ENCODE data around the gene NOS2.
"Not testable (repeated sequence)": the region's sequence is repeated elsewhere in the genome, so short reads cannot be mapped to it uniquely, and the experiment has no call there.

The NOS2 gene

DNA sequence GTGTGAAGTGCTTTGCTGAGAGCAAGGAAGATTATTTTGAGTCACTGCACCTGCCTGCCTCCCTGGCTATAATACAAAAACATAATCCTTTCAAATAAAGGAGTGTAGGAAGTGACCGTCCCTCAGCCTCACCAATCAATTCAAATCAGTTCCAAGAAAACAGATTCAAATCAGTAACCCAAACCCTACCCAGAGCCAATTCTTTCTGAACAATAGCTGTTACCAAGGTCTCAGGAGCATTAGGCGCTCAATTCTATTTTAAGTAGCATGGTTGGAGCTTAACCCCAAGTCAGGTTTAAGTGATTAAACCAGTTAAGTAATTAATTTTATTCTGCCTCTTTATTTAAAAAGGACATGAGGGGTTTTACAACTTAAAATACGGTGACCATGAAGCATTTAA is 38.3 kb upstream of the NOS2 start:
- not testable (repeated sequence) for DNase-seq (ENCODE audit: low read depth)

DNA sequence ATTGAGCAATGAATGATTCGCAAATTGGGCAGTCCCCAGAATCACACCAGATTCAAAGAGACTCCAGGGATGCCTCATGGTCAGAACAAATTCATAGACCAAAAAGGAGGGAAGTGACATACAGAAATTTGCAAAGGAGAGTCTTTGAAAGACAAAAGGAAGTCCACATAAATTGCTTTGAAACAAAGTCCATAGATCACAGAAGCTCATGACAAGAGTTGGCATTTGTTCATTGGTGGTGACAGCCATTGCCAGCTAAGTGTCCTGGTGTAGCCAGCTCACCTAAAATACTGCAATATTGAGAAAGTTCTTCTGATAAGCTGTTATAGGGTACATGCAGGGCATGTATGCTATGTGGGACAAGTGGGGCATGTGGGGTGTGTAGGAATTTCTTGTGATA is 37.4 kb upstream of the NOS2 start:
- DNase-seq (ENCODE audit: low read depth); H3K4me3 ChIP-seq (ENCODE audit: control insufficient read depth, low read depth, low read length): not testable (repeated sequence)

More for the DNA sequence above, 38.3 kb upstream of the NOS2 start:
- H3K4me3 ChIP-seq (ENCODE audit: control insufficient read depth, low read depth, low read length), result not testable (repeated sequence)

DNA sequence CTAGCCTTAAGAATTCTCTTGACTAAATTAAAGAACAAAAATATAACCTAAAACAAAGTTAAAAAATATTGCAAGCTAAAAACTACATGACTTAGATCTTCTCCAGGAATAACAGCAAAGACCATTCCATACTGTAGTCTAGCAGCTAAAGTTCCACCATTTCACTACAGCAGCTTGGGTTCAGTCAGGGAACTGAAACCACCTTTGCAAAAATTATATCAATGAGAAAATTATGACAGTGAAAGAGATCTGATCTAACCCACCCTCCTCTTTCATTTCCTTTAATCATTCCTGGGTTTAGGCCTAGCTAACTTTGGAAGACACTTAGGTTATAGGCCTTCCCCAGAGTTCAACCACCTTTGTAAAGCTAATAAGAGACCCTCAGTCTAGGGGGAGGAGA is 36.3 kb upstream of the NOS2 start:
- TF ChIP-seq, protein P1, sequence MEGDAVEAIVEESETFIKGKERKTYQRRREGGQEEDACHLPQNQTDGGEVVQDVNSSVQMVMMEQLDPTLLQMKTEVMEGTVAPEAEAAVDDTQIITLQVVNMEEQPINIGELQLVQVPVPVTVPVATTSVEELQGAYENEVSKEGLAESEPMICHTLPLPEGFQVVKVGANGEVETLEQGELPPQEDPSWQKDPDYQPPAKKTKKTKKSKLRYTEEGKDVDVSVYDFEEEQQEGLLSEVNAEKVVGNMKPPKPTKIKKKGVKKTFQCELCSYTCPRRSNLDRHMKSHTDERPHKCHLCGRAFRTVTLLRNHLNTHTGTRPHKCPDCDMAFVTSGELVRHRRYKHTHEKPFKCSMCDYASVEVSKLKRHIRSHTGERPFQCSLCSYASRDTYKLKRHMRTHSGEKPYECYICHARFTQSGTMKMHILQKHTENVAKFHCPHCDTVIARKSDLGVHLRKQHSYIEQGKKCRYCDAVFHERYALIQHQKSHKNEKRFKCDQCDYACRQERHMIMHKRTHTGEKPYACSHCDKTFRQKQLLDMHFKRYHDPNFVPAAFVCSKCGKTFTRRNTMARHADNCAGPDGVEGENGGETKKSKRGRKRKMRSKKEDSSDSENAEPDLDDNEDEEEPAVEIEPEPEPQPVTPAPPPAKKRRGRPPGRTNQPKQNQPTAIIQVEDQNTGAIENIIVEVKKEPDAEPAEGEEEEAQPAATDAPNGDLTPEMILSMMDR (IDR thresholded peaks at IDR 0.05; ENCODE audit: control insufficient read depth, insufficient read depth, low read depth, low read length, missing control alignments), result no peak
- no peak overlapping the region for H3K4me3 ChIP-seq (ENCODE audit: control insufficient read depth, low read depth, low read length)
- DNase-seq (ENCODE audit: low read depth), result no peak

DNA sequence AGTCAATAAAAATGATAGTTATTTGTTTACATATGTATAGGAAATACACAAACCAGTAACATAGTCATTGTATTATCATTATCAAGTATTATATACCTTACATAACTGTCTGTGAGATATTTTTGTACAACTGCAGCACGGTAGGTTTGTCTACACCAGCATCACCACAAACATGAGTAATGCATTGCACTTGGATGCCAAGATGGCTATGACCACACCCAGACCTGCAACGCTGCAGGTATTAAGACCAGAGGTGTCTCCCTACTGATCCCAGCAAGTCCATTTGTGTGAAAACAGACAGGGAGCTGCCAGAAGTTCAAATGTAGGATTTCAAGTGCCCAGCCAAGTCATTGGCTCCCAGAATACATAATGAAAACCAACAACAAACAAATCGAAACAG is 34.2 kb upstream of the NOS2 start:
- H3K4me3 ChIP-seq (ENCODE audit: control insufficient read depth, low read depth, low read length), result no peak overlapping the region
- TF ChIP-seq, protein P1 (IDR thresholded peaks at IDR 0.05; ENCODE audit: control insufficient read depth, insufficient read depth, low read depth, low read length, missing control alignments), result no peak
- DNase-seq (ENCODE audit: low read depth), result no peak

DNA sequence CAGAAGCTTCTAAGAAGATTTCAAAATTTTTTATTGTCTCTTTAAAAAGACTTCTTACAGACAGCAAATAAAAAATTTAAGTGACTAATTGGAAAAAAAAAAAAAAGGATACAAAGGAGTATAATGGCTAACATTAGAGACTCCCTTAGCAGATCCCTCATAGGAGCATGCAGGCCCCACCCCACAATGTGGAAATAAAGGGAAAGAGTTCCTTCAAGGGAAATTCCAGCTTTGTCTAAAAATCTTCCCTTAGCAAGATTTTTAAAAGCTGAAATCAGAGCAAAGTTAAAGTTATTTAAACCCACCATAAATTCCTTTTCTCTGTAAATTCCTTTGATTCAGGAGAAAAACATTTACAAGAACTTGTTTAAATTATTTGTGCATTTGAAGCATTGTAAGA is 32.5 kb upstream of the NOS2 start:
- TF ChIP-seq, protein P1 (IDR thresholded peaks at IDR 0.05; ENCODE audit: control insufficient read depth, insufficient read depth, low read depth, low read length, missing control alignments), result no peak
- DNase-seq (ENCODE audit: low read depth), result no peak

DNA sequence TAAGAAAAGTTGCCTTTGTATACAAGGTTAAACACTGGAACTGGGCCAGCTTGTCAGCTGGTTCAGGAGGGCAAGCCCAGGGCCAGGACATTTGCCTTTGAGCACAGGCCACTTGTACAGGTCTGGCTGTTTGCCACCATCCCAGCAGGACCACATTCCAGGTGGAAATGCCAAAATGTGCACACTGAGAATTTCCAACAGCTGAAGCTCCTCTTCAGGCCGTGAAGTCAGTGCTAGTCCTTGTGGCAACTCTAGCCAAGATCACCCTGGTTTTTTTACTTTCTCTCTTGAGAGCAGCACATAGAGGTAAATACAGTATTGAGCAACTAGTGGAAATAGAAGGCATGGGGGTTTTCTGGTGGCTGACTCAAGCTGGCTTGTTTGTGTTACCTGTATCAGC is 29.6 kb upstream of the NOS2 start:
- not testable (repeated sequence) for DNase-seq (ENCODE audit: low read depth)

More for the DNA sequence above, 32.5 kb upstream of the NOS2 start:
- no peak overlapping the region for H3K4me3 ChIP-seq (ENCODE audit: control insufficient read depth, low read depth, low read length)

DNA sequence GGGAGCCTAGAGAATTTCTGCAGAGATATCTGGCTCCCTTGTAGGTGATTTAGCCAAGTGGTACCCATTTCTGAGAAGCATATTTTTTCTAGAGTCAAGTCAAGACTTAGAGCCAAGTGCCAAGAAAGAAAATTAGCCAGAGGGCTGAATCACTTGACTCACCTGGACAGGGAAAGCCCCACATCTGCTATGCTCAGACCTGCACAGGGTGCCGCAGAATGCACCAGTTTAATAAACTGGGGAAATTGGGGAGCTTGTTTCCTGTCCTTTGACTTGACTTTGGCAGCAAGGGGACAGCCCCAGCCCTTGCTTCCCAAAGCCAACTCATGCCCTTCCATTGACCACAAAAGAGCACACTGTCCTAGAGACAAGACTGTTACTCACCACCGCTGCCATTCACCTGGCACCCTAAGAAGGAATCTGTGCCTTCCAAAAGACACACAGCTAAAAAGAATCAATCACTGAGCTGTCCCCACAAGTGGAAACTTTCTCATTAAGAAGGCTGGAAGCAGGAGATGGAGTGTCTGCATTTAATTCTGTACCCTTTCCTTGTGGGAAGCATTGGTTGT is 28.9 kb upstream of the NOS2 start:
- not testable (repeated sequence) for H3K4me3 ChIP-seq (ENCODE audit: control insufficient read depth, low read depth, low read length); DNase-seq (ENCODE audit: low read depth)

More for the DNA sequence above, 29.6 kb upstream of the NOS2 start:
- not testable (repeated sequence) for H3K4me3 ChIP-seq (ENCODE audit: control insufficient read depth, low read depth, low read length)

DNA sequence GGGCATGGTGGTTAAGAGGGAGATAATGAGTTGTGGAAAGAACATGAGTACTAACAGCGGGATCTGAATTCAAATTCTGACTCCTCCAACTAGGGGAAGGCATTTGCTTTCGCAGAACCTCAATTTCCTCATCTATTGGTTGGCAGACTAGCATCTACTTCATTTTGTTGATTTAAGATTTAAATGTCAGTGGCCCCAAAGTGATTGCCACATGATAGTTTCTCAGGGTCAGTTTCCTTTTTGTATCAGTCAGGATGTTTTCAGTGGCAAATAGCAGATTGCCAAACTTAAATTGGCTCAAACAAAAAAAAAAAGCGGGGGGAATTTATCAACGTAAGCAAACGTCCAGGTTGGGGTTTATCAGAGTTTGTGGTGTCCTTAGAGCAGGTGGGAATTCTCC is 25.1 kb upstream of the NOS2 start:
- no peak overlapping the region for H3K4me3 ChIP-seq (ENCODE audit: control insufficient read depth, low read depth, low read length)
- TF ChIP-seq, protein P1 (IDR thresholded peaks at IDR 0.05; ENCODE audit: control insufficient read depth, insufficient read depth, low read depth, low read length, missing control alignments), result no peak
- DNase-seq (ENCODE audit: low read depth), result no peak

DNA sequence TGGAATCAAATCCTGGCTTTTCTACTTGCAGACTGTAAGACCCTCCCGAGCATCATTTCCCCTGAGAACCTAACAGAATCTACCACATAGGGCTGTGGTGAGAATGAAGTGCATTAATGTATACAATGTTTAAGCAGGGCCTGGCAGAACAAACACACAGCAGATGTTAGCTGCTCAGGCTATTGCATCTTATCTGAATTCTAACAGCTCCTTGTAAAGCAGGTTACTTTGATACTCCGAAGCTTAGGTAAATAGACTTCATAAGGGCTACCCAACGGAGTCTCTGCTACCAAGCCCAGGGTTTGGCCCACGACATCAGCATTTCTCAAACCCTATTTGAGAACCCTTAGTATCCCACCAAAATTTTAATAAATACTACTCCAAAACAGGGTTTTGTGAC is 24.4 kb upstream of the NOS2 start:
- TF ChIP-seq, protein P1 (IDR thresholded peaks at IDR 0.05; ENCODE audit: control insufficient read depth, insufficient read depth, low read depth, low read length, missing control alignments), result no peak
- H3K4me3 ChIP-seq (ENCODE audit: control insufficient read depth, low read depth, low read length), result no peak overlapping the region
- no peak for DNase-seq (ENCODE audit: low read depth)
